Putamen (tissue), 1 donor: ENCODE results near the gene ACSS2.
A peak's percentile ranks its signal among the peaks of the same experiment; 100 is the strongest.

ENCODE experiments used
- DNase-seq: peaks from one replicate; pipeline ENCODE4 v3.0.0-alpha.2; 2016; ENCODE audit warnings: low spot score

ACSS2 gene

GRCh38 chr20:34876406-34877282, at the start of gene ACSS2:
Gene ACSS2, plus strand, starts transcription at chr20:34876612. Its CDS starts 34 bp downstream, at chr20:34876646.
- DNase-seq, result peak; percentile 96

- DNase-seq, result no peak
These were observed 47.2 kb upstream of the ACSS2 start for GRCh38 chr20:34829191-34829590.

- no peak for DNase-seq
These were observed 44.5 kb upstream of the ACSS2 start for GRCh38 chr20:34831936-34832335.

GRCh38 chr20:34834459-34834893, 41.9 kb upstream of the ACSS2 start:
- DNase-seq, result no peak

- no peak for DNase-seq
These were observed 34.3 kb upstream of the ACSS2 start for GRCh38 chr20:34842143-34842542.

GRCh38 chr20:34843421-34843820, 33.0 kb upstream of the ACSS2 start:
- DNase-seq, result no peak

- no peak for DNase-seq
These were observed 27.8 kb upstream of the ACSS2 start for GRCh38 chr20:34848597-34848996.

GRCh38 chr20:34849778-34850177, 26.6 kb upstream of the ACSS2 start:
- no peak for DNase-seq

- no peak for DNase-seq
These were observed 25.4 kb upstream of the ACSS2 start for GRCh38 chr20:34850969-34851368.

- DNase-seq, result no peak
These were observed 24.1 kb upstream of the ACSS2 start for GRCh38 chr20:34852298-34852697.

GRCh38 chr20:34859367-34859766, 17.0 kb upstream of the ACSS2 start:
- DNase-seq, result no peak

- DNase-seq, result no peak
These were observed 16.4 kb upstream of the ACSS2 start for GRCh38 chr20:34859826-34860545.

GRCh38 chr20:34861386-34862084, 14.9 kb upstream of the ACSS2 start:
- DNase-seq, result no peak

GRCh38 chr20:34862724-34863123, 13.7 kb upstream of the ACSS2 start:
- DNase-seq, result no peak

GRCh38 chr20:34863421-34863965, 12.9 kb upstream of the ACSS2 start:
- DNase-seq, result no peak

GRCh38 chr20:34864216-34864615, 12.2 kb upstream of the ACSS2 start:
- DNase-seq, result no peak

GRCh38 chr20:34871320-34871926, 5.0 kb upstream of the ACSS2 start:
- DNase-seq, result no peak

- DNase-seq, result no peak
These were observed 4.3 kb upstream of the ACSS2 start for GRCh38 chr20:34871966-34872621.

GRCh38 chr20:34872622-34873224, 3.7 kb upstream of the ACSS2 start, which contains the start of gene GGT7:
Gene GGT7, minus strand, starts transcription at chr20:34872856. Its CDS starts 41 bp downstream, at chr20:34872815.
- DNase-seq, result peak; percentile 81

- no peak for DNase-seq
These were observed 2.8 kb upstream of the ACSS2 start for GRCh38 chr20:34873583-34874093.
